Activated CD8-positive, alpha-beta memory T cell treated with anti-CD3 and anti-CD28 coated beads for 36 hours (primary cell): ENCODE measurements around the gene CAND1. TPM values are rescaled to one million over a fixed set of nuclear protein-coding genes. Genes with fewer than 3 reads are reported as not detected.
"Not testable (repeated sequence)": the region's sequence is repeated elsewhere in the genome, so short reads cannot be mapped to it uniquely, and the experiment has no call there.

ENCODE experiments used
- CTCF ChIA-PET: fragments of 350-600 bp; sonication (Branson Sonifier 250); formaldehyde crosslinking; loops from one replicate; lab custom pipeline; 2021; ENCODE audit warnings: antibody characterized with exemption; lab: Charles Lee
- POLR2A ChIA-PET: fragments of 350-600 bp; sonication (Branson Sonifier 250); formaldehyde crosslinking; loops from one replicate; lab custom pipeline; 2021; ENCODE audit warnings: antibody characterized with exemption; lab: Charles Lee
- total RNA-seq, 2 experiments: library from RNA; stranded (reverse); gene quantifications; one replicate each; pipeline ENCODE4 v1.2.3, GENCODE V29; 2021

CAND1 gene
- total RNA-seq, 2 experiments from 2014 or later = 206 to 207 TPM

- CTCF ChIA-PET = no interaction called here
- POLR2A ChIA-PET = no interaction called here
Observed at GRCh38 chr12:67331123-67331522, 62.0 kb downstream of the CAND1 start.

GRCh38 chr12:67331828-67332227 lies 62.7 kb downstream of the CAND1 start:
- CTCF ChIA-PET = no interaction called here
- POLR2A ChIA-PET = no interaction called here

- CTCF ChIA-PET = no interaction called here
- POLR2A ChIA-PET = no interaction called here
Observed at GRCh38 chr12:67333649-67334048, 64.5 kb downstream of the CAND1 start.

GRCh38 chr12:67338426-67338825 lies 69.3 kb downstream of the CAND1 start:
- POLR2A ChIA-PET = no interaction called here

GRCh38 chr12:67339530-67339929 lies 70.4 kb downstream of the CAND1 start:
- POLR2A ChIA-PET = no interaction called here
- CTCF ChIA-PET = no interaction called here

More at GRCh38 chr12:67338426-67338825, 69.3 kb downstream of the CAND1 start:
- CTCF ChIA-PET = no interaction called here

GRCh38 chr12:67341086-67341485 lies 71.9 kb downstream of the CAND1 start:
- CTCF ChIA-PET, POLR2A ChIA-PET: not testable (repeated sequence)

- CTCF ChIA-PET = no interaction called here
- POLR2A ChIA-PET = no interaction called here
Observed at GRCh38 chr12:67344979-67345710, 76.0 kb downstream of the CAND1 start.

GRCh38 chr12:67348683-67349082 lies 79.5 kb downstream of the CAND1 start:
- CTCF ChIA-PET = no interaction called here
- POLR2A ChIA-PET = no interaction called here

- CTCF ChIA-PET = interaction anchor here (1.7 kb wide), 1 partner anchor 590 kb away, joined by 4 read pairs; no protein-coding TSS in a partner anchor
- POLR2A ChIA-PET = no interaction called here
Observed at GRCh38 chr12:67352682-67353081, 83.5 kb downstream of the CAND1 start.

GRCh38 chr12:67354322-67354721 lies 85.2 kb downstream of the CAND1 start:
- ChIA-PET CTCF (interaction anchor here (0.9 to 1.3 kb wide), 2 partner anchors 11 to 648 kb away, joined by 3 read pairs; no protein-coding TSS in a partner anchor), POLR2A (interaction anchor here (1.3 kb wide), 1 partner anchor 85 kb away, joined by 3 read pairs; the partner anchor contains the start of gene CAND1)

- POLR2A ChIA-PET = interaction anchor here (1.3 kb wide), 1 partner anchor 86 kb away, joined by 3 read pairs; the partner anchor contains the start of gene CAND1
- CTCF ChIA-PET = interaction anchor here (0.7 to 1.3 kb wide), 2 partner anchors 85 to 647 kb away, joined by 3 to 4 read pairs; no protein-coding TSS in a partner anchor
Observed at GRCh38 chr12:67354966-67355365, 85.8 kb downstream of the CAND1 start.

- POLR2A ChIA-PET = interaction anchor here (0.6 to 1.3 kb wide), 2 partner anchors 87 to 157 kb away, joined by 3 read pairs; partner anchors contain the start of gene CAND1
Observed at GRCh38 chr12:67355428-67356379, 86.5 kb downstream of the CAND1 start.

GRCh38 chr12:67356380-67356774 lies 87.2 kb downstream of the CAND1 start:
- CTCF ChIA-PET = interaction anchor here (0.6 to 1.1 kb wide), 15 partner anchors 45 to 1461 kb away, joined by 3 to 5 read pairs (median 3); partner anchors contain the start of gene DYRK2
- POLR2A ChIA-PET = interaction anchor here (0.6 kb wide), 1 partner anchor 156 kb away, joined by 3 read pairs; no protein-coding TSS in a partner anchor

More at GRCh38 chr12:67355428-67356379, 86.5 kb downstream of the CAND1 start:
- CTCF ChIA-PET = interaction anchor here (0.6 to 1.1 kb wide), 15 partner anchors 46 to 1462 kb away, joined by 3 to 5 read pairs (median 3); partner anchors contain the start of gene DYRK2

- ChIA-PET POLR2A (no interaction called here), CTCF (no interaction called here)
Observed at GRCh38 chr12:67357376-67358125, 88.4 kb downstream of the CAND1 start.

GRCh38 chr12:67358781-67359338 lies 89.7 kb downstream of the CAND1 start:
- POLR2A ChIA-PET = no interaction called here
- CTCF ChIA-PET = no interaction called here

GRCh38 chr12:67362526-67362925 lies 93.4 kb downstream of the CAND1 start:
- CTCF ChIA-PET = no interaction called here
- POLR2A ChIA-PET = no interaction called here

GRCh38 chr12:67364228-67364627 lies 95.1 kb downstream of the CAND1 start:
- POLR2A ChIA-PET = no interaction called here
- CTCF ChIA-PET = no interaction called here

- ChIA-PET POLR2A (no interaction called here), CTCF (no interaction called here)
Observed at GRCh38 chr12:67365131-67365530, 96.0 kb downstream of the CAND1 start.
